IMR-90 (cell line): ENCODE data around the gene CATSPERE. TPM values are rescaled to one million over a fixed set of nuclear protein-coding genes. Genes with fewer than 3 reads are reported as not detected.
"Not testable (repeated sequence)": the region's sequence is repeated elsewhere in the genome, so short reads cannot be mapped to it uniquely, and the experiment has no call there.

Source experiments
- ATAC-seq: fragments of 200-7000 bp; cut with Tn5 transposase; 2 replicates; pipeline ENCODE4 v1.9.1; 2020; ENCODE audit warnings: low read depth, mild to moderate bottlenecking, moderate library complexity
- BruUV-seq: library from RNA; stranded (reverse); fragments of 400-500 nt; replicated peaks from 2 replicates; lab custom pipeline; 2021; lab: Mats Ljungman, UMichigan
- CTCF ChIA-PET: fragments of 300-600 bp; formaldehyde crosslinking; extraction: SDS; loops from one replicate; lab custom pipeline; 2021; ENCODE audit warnings: antibody characterized with exemption; lab: Yijun Ruan, JAX
- POLR2A ChIA-PET: fragments of 300-600 bp; sonication (Branson Sonifier 250); formaldehyde crosslinking; loops from one replicate; lab custom pipeline; 2022; ENCODE audit warnings: antibody characterized with exemption; ENCODE audit not compliant: unreplicated experiment; lab: Charles Lee
- DNase-seq: peaks from one replicate; pipeline ENCODE4 v3.0.0; 2013
- H2AFZ ChIP-seq: replicated peaks from 2 replicates; pipeline ENCODE3; 2013; ENCODE audit warnings: low read length, mild to moderate bottlenecking; ENCODE audit not compliant: poor library complexity
- H2AK5ac ChIP-seq: 2 replicates; pipeline ENCODE4 v1.6.1; 2013; ENCODE audit warnings: low read depth, low read length, inconsistent platforms
- H2AK9ac ChIP-seq: replicated peaks from 2 replicates; pipeline ENCODE3; 2013; ENCODE audit warnings: mild to moderate bottlenecking, low read depth, low read length, moderate library complexity; ENCODE audit not compliant: poor library complexity
- H2BK120ac ChIP-seq: 2 replicates; pipeline ENCODE4 v1.6.1; 2013; ENCODE audit warnings: low read depth, low read length, inconsistent platforms
- H2BK15ac ChIP-seq: 3 replicates; pipeline ENCODE4 v1.6.1; 2013; ENCODE audit warnings: low read depth, low read length, inconsistent platforms
- H2BK20ac ChIP-seq: 2 replicates; pipeline ENCODE4 v1.6.1; 2013; ENCODE audit warnings: low read depth, mild to moderate bottlenecking, inconsistent platforms, low read length, moderate library complexity
- H2BK5ac ChIP-seq: 2 replicates; pipeline ENCODE4 v1.6.1; 2013; ENCODE audit warnings: mild to moderate bottlenecking, low read depth, low read length, inconsistent platforms; ENCODE audit not compliant: poor library complexity, severe bottlenecking
- H3K14ac ChIP-seq: replicated peaks from 2 replicates; pipeline ENCODE4 v1.6.1; 2013; ENCODE audit warnings: low read depth, low read length, inconsistent platforms
- H3K18ac ChIP-seq: 2 replicates; pipeline ENCODE4 v1.6.1; 2013; ENCODE audit warnings: low read depth, low read length, control low read depth
- H3K23ac ChIP-seq: 2 replicates; pipeline ENCODE4 v1.6.1; 2013; ENCODE audit warnings: low read depth, low read length, inconsistent platforms
- H3K27ac ChIP-seq: 2 replicates; pipeline ENCODE4 v1.5.1; 2013; ENCODE audit warnings: mild to moderate bottlenecking, control low read depth, low read length; ENCODE audit not compliant: insufficient read depth
- H3K27me3 ChIP-seq: 2 replicates; pipeline ENCODE4 v1.6.1; 2013; ENCODE audit warnings: low read length; ENCODE audit not compliant: control insufficient read depth, insufficient read depth
- H3K36me3 ChIP-seq: 2 replicates; pipeline ENCODE4 v1.6.1; 2013; ENCODE audit warnings: low read length, mixed read lengths; ENCODE audit not compliant: control insufficient read depth, insufficient read depth
- H3K4ac ChIP-seq: 2 replicates; pipeline ENCODE4 v1.6.1; 2013; ENCODE audit warnings: low read depth, low read length, inconsistent platforms
- H3K4me1 ChIP-seq: 2 replicates; pipeline ENCODE4 v1.6.1; 2013; ENCODE audit warnings: low read length, mixed read lengths; ENCODE audit not compliant: control insufficient read depth, insufficient read depth
- H3K4me2 ChIP-seq: 2 replicates; pipeline ENCODE4 v1.6.1; 2013; ENCODE audit warnings: low read depth, mild to moderate bottlenecking, control low read depth, low read length, moderate library complexity
- H3K4me3 ChIP-seq: 2 replicates; pipeline ENCODE4 v1.5.1; 2013; ENCODE audit warnings: low read depth, mild to moderate bottlenecking, control low read depth, low read length, moderate library complexity; ENCODE audit not compliant: insufficient read depth
- H3K56ac ChIP-seq: 2 replicates; pipeline ENCODE4 v1.6.1; 2013; ENCODE audit warnings: low read length, inconsistent platforms; ENCODE audit not compliant: insufficient read depth; ENCODE audit errors: extremely low read depth
- H3K79me1 ChIP-seq, 2 experiments: 2 replicates each; pipeline ENCODE4 v1.6.1; 2013; ENCODE audit warnings: low read length in 2 of 2, inconsistent platforms in 1 of 2, low read depth in 1 of 2
- H3K9ac ChIP-seq: 2 replicates; pipeline ENCODE4 v1.6.1; 2013; ENCODE audit warnings: low read depth, low read length, control low read depth
- H3K9me1 ChIP-seq: 2 replicates; pipeline ENCODE4 v1.6.1; 2013; ENCODE audit warnings: low read length, inconsistent platforms; ENCODE audit not compliant: insufficient read depth
- H3K9me3 ChIP-seq: 2 replicates; pipeline ENCODE4 v1.6.1; 2013; ENCODE audit warnings: low read length; ENCODE audit not compliant: control insufficient read depth, insufficient read depth
- H4K20me1 ChIP-seq: 2 replicates; pipeline ENCODE4 v1.6.1; 2013; ENCODE audit warnings: low read length, inconsistent platforms; ENCODE audit not compliant: insufficient read depth
- H4K5ac ChIP-seq: 2 replicates; pipeline ENCODE4 v1.6.1; 2013; ENCODE audit warnings: mild to moderate bottlenecking, low read depth, low read length, control low read depth
- H4K8ac ChIP-seq, 2 experiments: 2 replicates each; pipeline ENCODE4 v1.6.1; 2013; ENCODE audit warnings: low read depth in 2 of 2, low read length in 2 of 2, control low read depth in 1 of 2, inconsistent platforms in 1 of 2
- H4K91ac ChIP-seq: 2 replicates; pipeline ENCODE4 v1.6.1; 2013; ENCODE audit warnings: low read depth, low read length, inconsistent platforms; ENCODE audit not compliant: insufficient read depth
- WGBS, 2 experiments: methylation state at CpG; one replicate each; pipeline versions ENCODE4 v1.1.5 to v1.1.7; 2013; ENCODE audit warnings: missing lambda C conversion rate in 2 of 2; ENCODE audit not compliant: insufficient read length in 1 of 2; ENCODE audit errors: extremely low coverage in 2 of 2; 5-methylcytosine and 5-hydroxymethylcytosine counted together
- dilution Hi-C: fragments of 300-500 bp; cut with HindIII; formaldehyde crosslinking; loops from one replicate; pipeline ENCODE4 v1.14.3; 2018; ENCODE audit warnings: low sequenced_read_pairs; ENCODE audit not compliant: unreplicated experiment
- in situ Hi-C: fragments of 300-500 bp; cut with MboI; formaldehyde crosslinking; loops from 3 replicates; pipeline ENCODE4 v1.14.3; 2019; ENCODE audit warnings: low sequenced_read_pairs, inconsistent platforms, mixed read lengths
- intact Hi-C: fragments of 100-400 bp; cut with micrococcal nuclease; formaldehyde crosslinking; loops from 2 replicates; pipeline ENCODE4 v1.10.0; 2022
- polyA plus RNA-seq, 3 experiments: library from polyadenylated mRNA; depleted of rRNA; stranded (reverse); fragments of >200 nt; gene quantifications; 2 replicates each; pipeline ENCODE4 v1.2.3, GENCODE V29; 2012; ENCODE audit warnings: low replicate concordance in 1 of 3
- total RNA-seq: library from RNA; depleted of rRNA; stranded (reverse); fragments of >200 nt; gene quantifications from 2 replicates; pipeline ENCODE4 v1.2.3, GENCODE V29; 2012

CATSPERE gene
- total and polyA plus RNA-seq, 2 of the 4 experiments (the other 2 are of a cell fraction), result 0.07 to 0.18 TPM

DNA sequence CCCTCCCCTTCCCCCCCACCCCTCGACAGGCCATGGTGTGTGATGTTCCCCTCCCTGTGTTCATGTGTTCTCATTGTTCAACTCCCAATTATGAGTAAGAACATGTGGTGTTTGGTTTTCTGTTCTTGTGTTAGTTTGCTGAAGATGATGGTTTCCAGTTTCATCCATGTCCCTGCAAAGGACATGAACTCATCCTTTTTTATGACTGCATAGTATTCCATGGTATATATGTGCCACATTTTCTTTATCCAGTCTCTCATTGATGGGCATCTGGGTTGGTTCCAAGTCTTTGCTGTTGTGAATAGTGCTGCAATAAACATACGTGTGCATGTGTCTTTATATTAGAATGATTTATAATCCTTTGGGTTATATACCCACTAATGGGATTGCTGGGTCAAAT, 38.4 kb downstream of the CATSPERE start:
- intact Hi-C loops, dilution Hi-C loops: not testable (repeated sequence)

DNA sequence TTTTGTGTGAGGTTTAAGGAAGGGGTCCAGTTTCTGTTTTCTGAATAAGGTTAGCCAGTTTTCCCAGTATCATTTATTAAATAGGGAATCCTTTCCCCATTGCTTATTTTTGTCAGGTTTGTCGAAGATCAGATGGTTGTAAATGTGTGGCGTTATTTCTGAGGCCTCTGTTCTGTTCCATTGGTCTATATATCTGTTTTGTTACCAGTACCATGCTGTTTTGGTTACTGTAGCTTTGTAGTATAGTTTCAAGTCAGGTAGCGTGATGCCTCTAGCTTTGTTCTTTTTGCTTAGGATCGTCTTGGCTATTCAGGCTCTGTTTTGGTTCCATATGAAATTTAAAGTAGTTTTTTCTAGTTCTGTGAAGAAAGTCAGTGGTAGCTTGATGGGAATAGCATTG, 39.4 kb downstream of the CATSPERE start:
- H3K9me3 ChIP-seq, POLR2A ChIA-PET, DNase-seq, H4K5ac ChIP-seq, H3K27ac ChIP-seq, H2BK120ac ChIP-seq, H3K56ac ChIP-seq, H3K9ac ChIP-seq, H3K79me1 ChIP-seq, H4K8ac ChIP-seq, H3K4me3 ChIP-seq, H2AK9ac ChIP-seq, H2BK20ac ChIP-seq, H4K91ac ChIP-seq, H2BK5ac ChIP-seq, H3K36me3 ChIP-seq, H2BK15ac ChIP-seq, ATAC-seq, BruUV-seq, intact Hi-C loops, H3K4me2 ChIP-seq, H2AFZ ChIP-seq, H4K20me1 ChIP-seq, CTCF ChIA-PET, H3K4ac ChIP-seq, in situ Hi-C loops, H3K23ac ChIP-seq, H3K4me1 ChIP-seq, H3K27me3 ChIP-seq, H2AK5ac ChIP-seq, H3K9me1 ChIP-seq, dilution Hi-C loops, H3K14ac ChIP-seq, H3K18ac ChIP-seq: not testable (repeated sequence)
- WGBS, 2 experiments, result no CpG with 5 or more reads among the region's 4 CpGs

More for the DNA sequence above, 38.4 kb downstream of the CATSPERE start:
- ATAC-seq, H4K91ac ChIP-seq, CTCF ChIA-PET, H3K4me1 ChIP-seq, H2AK9ac ChIP-seq, H3K4ac ChIP-seq, H3K79me1 ChIP-seq, H3K9me3 ChIP-seq, H3K23ac ChIP-seq, H2BK15ac ChIP-seq, H4K5ac ChIP-seq, H3K4me2 ChIP-seq, H2AFZ ChIP-seq, H2AK5ac ChIP-seq, H3K4me3 ChIP-seq, H3K27ac ChIP-seq, H3K27me3 ChIP-seq, in situ Hi-C loops, H4K20me1 ChIP-seq, H2BK5ac ChIP-seq, H3K9ac ChIP-seq, H3K56ac ChIP-seq, DNase-seq, H4K8ac ChIP-seq, H3K14ac ChIP-seq, H3K9me1 ChIP-seq, H2BK120ac ChIP-seq, BruUV-seq, POLR2A ChIA-PET, H2BK20ac ChIP-seq, H3K36me3 ChIP-seq, H3K18ac ChIP-seq: not testable (repeated sequence)
- WGBS, 2 experiments, result no CpG with 5 or more reads among the region's 2 CpGs
